ENCODE results near the gene BPI. TPM values are rescaled to one million over a fixed set of nuclear protein-coding genes. Genes with fewer than 3 reads are reported as not detected.

BPI gene
- 0.12 TPM in 1 of 2 replicates, not detected in the other for total RNA-seq

GRCh38 chr20:38303908-38304379 lies at the start of gene BPI:
TSS of gene BPI (plus strand) at chr20:38304156. CDS start at chr20:38304224, 68 bp downstream.

DNA sequence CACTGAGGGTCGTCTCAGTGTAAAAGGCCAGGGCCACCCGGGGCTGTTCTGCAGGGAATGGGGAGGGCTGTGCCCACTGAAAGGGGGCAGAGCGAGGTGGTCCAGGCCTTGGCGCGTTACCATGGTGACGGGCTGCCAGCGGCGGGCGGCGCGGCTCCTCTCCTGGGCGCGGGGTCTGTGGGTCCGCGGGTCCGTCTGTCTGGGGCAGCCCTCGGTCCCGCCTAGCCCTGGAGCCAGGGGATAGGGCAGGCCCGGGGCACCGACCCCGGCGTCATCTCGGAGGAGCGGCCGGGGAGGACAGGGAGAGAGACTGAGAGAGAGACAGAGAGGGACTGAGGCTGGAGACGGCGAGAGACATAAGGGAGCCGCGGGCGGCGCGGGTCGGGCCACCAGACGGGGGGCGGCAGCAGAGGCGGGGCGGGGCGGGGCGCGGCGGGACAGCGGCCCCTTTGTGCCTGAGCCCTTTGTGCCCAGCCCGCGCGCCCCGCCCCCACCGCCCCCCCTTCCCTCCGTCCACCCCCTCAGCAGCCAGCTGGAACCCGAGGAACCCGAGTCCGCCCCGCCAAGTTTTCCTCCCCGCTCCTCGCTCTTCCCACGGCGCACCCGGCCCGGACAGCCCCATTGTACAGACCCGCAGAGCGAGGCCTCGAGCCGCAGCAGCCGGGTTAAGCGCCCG lies 43.4 kb upstream of the BPI start, which contains the start of gene KIAA1755:
Gene KIAA1755, minus strand, starts transcription at position 358 of the 676 bp plus-strand sequence. Its CDS starts 235 bp downstream, at position 123.

GRCh38 chr20:38346247-38346651 lies 42.3 kb downstream of the BPI start, which contains the start of gene LBP:
TSS of gene LBP (plus strand) at chr20:38346482. CDS start at chr20:38346517, 35 bp downstream.

Other genes with a start within 250 kb of the BPI start
- gene TGM2, start 138.9 kb upstream of the BPI start, total RNA-seq, result 25.2 and 150 TPM in 2 replicates
- 1.4 and 2.7 TPM in 2 replicates for gene KIAA1755, start 43.4 kb upstream of the BPI start, total RNA-seq
- 1.1 TPM in 1 of 2 replicates, not detected in the other for gene LBP, start 42.3 kb downstream of the BPI start, total RNA-seq
- 22.9 and 42.4 TPM in 2 replicates for gene SNHG17, start 131.2 kb downstream of the BPI start, total RNA-seq
- gene RALGAPB, start 168.7 kb downstream of the BPI start, total RNA-seq, result 14.1 and 19.3 TPM in 2 replicates